ENCODE results near the gene AKIRIN2.

AKIRIN2 gene

GRCh38 chr6:87655824-87656223 lies 46.2 kb downstream of the AKIRIN2 start:
- no peak for DNase-seq (ENCODE audit: low spot score)

DNA sequence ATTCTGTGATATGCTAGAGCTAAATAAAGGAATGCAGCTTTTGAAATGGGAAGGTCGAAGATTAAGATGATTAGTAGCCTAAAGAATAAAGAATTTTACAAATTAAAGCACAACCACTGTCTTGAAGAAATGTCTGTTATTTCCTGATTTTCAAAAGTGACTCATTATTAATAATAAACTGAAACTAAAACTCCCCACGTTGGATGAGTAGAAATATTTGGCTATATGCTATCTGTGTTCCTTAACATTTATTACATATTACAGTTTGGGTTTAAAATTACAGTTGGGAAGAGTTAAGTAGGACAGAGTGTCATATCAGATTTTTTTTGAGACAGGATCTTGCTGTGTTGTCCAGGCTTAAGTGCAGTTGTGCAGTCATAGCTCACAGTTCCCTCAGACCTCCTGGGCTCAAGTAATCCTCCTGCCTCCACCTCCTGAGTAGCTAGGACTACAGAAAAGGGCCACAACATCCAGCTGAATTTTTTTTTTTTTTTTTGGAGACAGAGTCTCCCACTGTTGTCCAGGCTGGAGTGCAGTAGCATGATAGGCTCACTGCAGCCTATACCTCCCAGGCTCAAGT lies 47.1 kb downstream of the AKIRIN2 start:
- DNase-seq (ENCODE audit: low spot score) = no peak

DNA sequence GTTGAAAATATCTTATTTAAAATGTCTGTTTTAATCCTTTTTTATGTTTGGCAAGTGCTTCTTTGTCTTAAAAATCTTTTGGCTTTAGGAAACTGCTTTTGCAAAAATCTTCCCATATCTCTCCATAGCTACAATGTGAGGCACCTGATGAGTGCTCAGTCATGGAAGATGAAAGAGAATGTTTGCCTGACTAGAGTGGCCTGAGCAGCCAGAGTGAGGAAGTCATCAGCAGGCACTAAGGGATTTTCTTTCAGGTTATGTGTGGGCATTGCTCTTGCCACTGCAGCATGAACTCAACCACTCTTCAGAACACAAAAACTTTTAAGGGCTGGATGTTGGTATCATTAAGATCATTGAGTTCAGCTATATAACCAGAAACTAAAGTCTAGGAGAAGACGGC lies 47.9 kb downstream of the AKIRIN2 start:
- DNase-seq (ENCODE audit: low spot score) = no peak

DNA sequence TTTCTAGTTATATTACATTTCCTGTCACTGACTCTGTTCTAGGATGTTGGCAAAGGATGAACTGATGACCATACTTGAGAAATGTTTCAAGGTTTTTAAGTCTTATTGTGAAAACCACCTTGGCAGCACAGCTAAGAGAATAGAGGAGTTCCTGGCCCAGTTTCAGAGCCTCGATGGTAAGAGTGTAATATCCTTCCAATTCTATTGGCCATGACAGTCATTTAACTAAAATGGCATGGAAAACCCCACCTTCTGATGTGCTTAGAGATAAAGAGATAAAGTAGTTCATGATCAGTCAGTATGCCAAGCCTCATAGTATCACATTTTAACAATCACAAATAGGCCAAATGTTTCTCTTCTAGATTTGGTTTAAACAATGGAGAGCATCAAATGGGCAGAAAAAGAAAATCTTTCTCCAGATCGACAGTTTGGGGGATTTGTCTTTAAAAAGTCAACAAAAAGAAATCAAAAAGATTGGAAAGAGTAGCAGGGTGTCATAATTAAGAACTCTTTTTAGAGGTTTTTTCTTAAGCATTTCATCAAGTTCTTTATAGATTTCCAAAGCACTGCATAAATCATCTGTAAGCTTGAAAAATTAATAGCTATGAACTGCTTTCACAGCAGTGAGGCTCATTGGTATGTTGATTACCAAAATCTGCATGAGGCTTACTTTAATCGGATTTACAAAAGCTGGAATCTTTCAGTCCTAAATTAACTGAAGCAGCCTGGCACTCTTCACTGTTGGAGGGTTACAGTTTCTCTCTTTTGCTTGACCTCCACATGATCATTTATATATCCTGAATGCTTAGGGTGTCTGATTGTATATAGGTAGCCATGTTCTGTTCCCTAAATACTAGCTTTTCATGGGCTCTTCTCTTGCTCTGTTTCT lies 48.7 kb downstream of the AKIRIN2 start:
- no peak for DNase-seq (ENCODE audit: low spot score)

DNA sequence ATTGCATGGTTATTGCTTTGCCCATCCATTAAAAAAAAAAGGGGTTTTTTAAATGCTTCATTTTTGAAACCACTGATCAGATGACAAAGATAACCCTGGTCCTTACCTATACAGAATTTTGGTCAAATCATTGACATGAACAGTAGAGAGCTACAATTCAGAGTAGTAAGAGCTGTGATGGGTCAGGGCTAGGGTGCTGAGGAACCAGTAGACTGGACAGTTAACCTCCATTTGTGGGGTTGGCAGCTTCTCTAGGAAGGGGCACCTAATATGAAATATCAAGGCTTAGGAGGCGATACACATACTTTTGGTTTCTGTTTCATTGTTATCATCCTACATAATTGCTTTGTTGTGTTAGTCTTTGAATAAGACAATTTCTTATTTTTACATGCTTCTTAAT lies 57.0 kb downstream of the AKIRIN2 start:
- DNase-seq (ENCODE audit: low spot score) = no peak

- no peak for DNase-seq (ENCODE audit: low spot score)
These were observed 60.9 kb downstream of the AKIRIN2 start for GRCh38 chr6:87641065-87641692.

GRCh38 chr6:87639373-87639772 lies 62.7 kb downstream of the AKIRIN2 start:
- DNase-seq (ENCODE audit: low spot score) = no peak

GRCh38 chr6:87637106-87637505 lies 64.9 kb downstream of the AKIRIN2 start:
- DNase-seq (ENCODE audit: low spot score) = no peak

DNA sequence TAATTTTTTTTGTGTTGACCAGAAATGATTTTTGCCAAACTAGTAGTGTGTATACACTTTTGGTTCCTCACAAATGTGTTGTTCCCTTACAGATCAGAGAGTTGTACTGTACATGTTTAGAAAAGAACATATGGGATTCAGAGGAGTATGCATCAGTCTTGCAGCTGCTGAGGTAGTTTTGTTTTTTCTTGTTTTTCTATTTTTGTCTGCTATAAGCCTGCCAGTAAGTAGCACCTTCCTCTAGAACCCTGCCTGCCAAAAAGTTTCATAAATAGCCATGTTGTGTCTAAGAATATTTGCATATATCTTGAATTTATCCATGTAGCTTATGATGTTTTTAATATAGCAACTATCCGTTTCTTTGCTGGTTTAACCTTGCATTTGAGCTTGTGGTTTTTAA lies 65.7 kb downstream of the AKIRIN2 start:
- DNase-seq (ENCODE audit: low spot score) = no peak

DNA sequence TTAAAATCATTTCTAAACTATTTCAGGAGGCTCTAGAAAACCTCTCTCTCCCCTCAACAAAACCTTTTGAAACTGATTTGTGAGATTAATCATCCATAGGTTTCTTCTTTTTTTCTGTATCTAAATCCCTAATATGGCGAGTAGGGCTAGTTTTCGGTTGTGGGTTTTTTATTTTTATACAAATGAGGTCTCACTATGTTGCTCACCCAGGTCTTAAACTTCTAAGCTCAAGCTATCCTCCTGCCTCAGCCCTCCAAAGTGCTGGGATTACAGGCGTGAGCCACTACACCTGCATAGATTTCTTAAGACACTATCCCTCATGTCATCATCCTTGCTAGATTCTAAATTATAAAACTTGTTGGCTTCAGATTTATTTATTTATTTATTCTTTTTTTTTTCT lies 68.2 kb downstream of the AKIRIN2 start:
- no peak for DNase-seq (ENCODE audit: low spot score)

- DNase-seq (ENCODE audit: low spot score) = no peak
These were observed 71.3 kb downstream of the AKIRIN2 start for GRCh38 chr6:87630746-87631145.

- DNase-seq (ENCODE audit: low spot score) = no peak
These were observed 73.2 kb downstream of the AKIRIN2 start for GRCh38 chr6:87628881-87629280.

GRCh38 chr6:87628424-87628823 lies 73.6 kb downstream of the AKIRIN2 start:
- no peak for DNase-seq (ENCODE audit: low spot score)

Small RNA genes lying within 50 kb of the gene (small RNA-seq; reads per million reads assigned to genes)
- 0 to 0.08 reads per million in 2 experiments for gene RF01210

Measured in SK-N-DZ (cell line).